ENCODE measurements around the gene DENND4A. TPM values are rescaled to one million over a fixed set of nuclear protein-coding genes. Genes with fewer than 3 reads are reported as not detected.

The DENND4A gene
- total and polyA plus RNA-seq, 9 of the 15 experiments (the other 6 are each of a cell fraction or from before 2014, with no cell fraction given) = 6.8 to 32.3 (median 19.9) TPM

DNA sequence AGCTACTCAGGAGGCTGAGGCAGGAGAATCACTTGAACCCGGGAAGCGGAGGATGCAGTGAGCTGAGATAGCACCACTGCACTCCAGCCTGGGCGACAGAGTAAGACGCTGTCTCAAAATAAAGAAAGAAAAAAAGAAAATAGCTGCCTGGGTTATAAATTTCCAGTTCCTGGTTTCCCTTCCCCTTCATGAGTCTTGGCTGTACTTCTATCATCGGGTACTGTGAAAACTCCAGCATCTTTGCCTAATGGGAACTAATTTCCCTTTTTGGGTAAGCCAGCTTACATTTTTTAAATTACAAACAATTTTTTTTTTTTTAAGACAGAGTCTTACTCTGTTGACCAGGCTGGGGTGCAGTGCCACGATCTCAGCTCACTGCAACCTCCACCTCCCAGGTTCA lies 15.0 kb downstream of the DENND4A start (continued):
- TF ChIP-seq ZBTB11 (CRISPR knock-in tag; IDR thresholded peaks at IDR 0.05) (no peak), PML (IDR thresholded peaks at IDR 0.05; ENCODE audit: low read length) (no peak), ZNF445 (CRISPR knock-in tag; IDR thresholded peaks at IDR 0.05; ENCODE audit: low read depth) (no peak), PRDM10 (IDR thresholded peaks at IDR 0.05; ENCODE audit: partially characterized antibody) (no peak), EZH2 (IDR thresholded peaks at IDR 0.05; ENCODE audit: borderline replicate concordance, low read depth, low read length) (no peak), NR2F6 (CRISPR knock-in tag; IDR thresholded peaks at IDR 0.05) (no peak), MCM5 (IDR thresholded peaks at IDR 0.05; ENCODE audit: low read depth) (no peak), CREBBP (IDR thresholded peaks at IDR 0.05; ENCODE audit: low read depth, low read length) (no peak)
- TF ChIP-seq, protein P1, sequence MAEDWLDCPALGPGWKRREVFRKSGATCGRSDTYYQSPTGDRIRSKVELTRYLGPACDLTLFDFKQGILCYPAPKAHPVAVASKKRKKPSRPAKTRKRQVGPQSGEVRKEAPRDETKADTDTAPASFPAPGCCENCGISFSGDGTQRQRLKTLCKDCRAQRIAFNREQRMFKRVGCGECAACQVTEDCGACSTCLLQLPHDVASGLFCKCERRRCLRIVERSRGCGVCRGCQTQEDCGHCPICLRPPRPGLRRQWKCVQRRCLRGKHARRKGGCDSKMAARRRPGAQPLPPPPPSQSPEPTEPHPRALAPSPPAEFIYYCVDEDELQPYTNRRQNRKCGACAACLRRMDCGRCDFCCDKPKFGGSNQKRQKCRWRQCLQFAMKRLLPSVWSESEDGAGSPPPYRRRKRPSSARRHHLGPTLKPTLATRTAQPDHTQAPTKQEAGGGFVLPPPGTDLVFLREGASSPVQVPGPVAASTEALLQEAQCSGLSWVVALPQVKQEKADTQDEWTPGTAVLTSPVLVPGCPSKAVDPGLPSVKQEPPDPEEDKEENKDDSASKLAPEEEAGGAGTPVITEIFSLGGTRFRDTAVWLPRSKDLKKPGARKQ (CRISPR knock-in tag; IDR thresholded peaks at IDR 0.05) = no peak
